Osteocyte (in vitro differentiated cells): ENCODE measurements around the gene NIP7. TPM values are rescaled to one million over a fixed set of nuclear protein-coding genes. Genes with fewer than 3 reads are reported as not detected.

Experiments
- DNase-seq: peaks from one replicate; pipeline ENCODE4 v3.0.0; 2021; ENCODE audit warnings: mixed read lengths; ENCODE audit not compliant: unreplicated experiment; ENCODE audit errors: extremely low spot score
- H3K27ac Mint-ChIP-seq: one replicate; pipeline ENCODE4 v1.8.0; 2021; ENCODE audit warnings: mild to moderate bottlenecking, mixed read lengths; ENCODE audit not compliant: unreplicated experiment
- H3K27me3 Mint-ChIP-seq: one replicate; pipeline ENCODE4 v1.8.0; 2021; ENCODE audit warnings: mixed read lengths; ENCODE audit not compliant: unreplicated experiment
- H3K36me3 Mint-ChIP-seq: one replicate; pipeline ENCODE4 v1.8.0; 2021; ENCODE audit warnings: mixed read lengths; ENCODE audit not compliant: unreplicated experiment
- H3K4me1 Mint-ChIP-seq: one replicate; pipeline ENCODE4 v1.8.0; 2021; ENCODE audit warnings: mixed read lengths; ENCODE audit not compliant: unreplicated experiment
- H3K4me3 Mint-ChIP-seq: one replicate; pipeline ENCODE4 v1.8.0; 2021; ENCODE audit warnings: mild to moderate bottlenecking, moderate library complexity, mixed read lengths; ENCODE audit not compliant: unreplicated experiment
- H3K9me3 Mint-ChIP-seq: one replicate; pipeline ENCODE4 v1.8.0; 2021; ENCODE audit warnings: mixed read lengths; ENCODE audit not compliant: unreplicated experiment
- CTCF ChIP-seq: fragments of 200-600 bp; sonication (generic); IDR thresholded peaks from 2 replicates; pipeline ENCODE4 v1.5.0; 2021; ENCODE audit warnings: antibody characterized with exemption, mild to moderate bottlenecking, moderate library complexity
- total RNA-seq: library from RNA; stranded (reverse); gene quantifications from 2 replicates; pipeline ENCODE4 v1.2.1, GENCODE V29; 2021

Gene NIP7
- total RNA-seq, 1 donor from 2014 or later: 21.1 TPM

GRCh38 chr16:69373019-69373418 is 33.4 kb downstream of the NIP7 start:
- no peaks in the 10 kb centered on the region for H3K27me3 Mint-ChIP-seq
- H3K36me3 Mint-ChIP-seq: peaks cover 36% of the 10 kb centered on the region
- H3K9me3 Mint-ChIP-seq: no peaks in the 10 kb centered on the region
- TF ChIP-seq CTCF: no peak
- H3K4me3 Mint-ChIP-seq: no peak overlapping the region
- no peak for DNase-seq
- H3K4me1 Mint-ChIP-seq: no peaks in the 10 kb centered on the region
- H3K27ac Mint-ChIP-seq: no peak overlapping the region

DNA sequence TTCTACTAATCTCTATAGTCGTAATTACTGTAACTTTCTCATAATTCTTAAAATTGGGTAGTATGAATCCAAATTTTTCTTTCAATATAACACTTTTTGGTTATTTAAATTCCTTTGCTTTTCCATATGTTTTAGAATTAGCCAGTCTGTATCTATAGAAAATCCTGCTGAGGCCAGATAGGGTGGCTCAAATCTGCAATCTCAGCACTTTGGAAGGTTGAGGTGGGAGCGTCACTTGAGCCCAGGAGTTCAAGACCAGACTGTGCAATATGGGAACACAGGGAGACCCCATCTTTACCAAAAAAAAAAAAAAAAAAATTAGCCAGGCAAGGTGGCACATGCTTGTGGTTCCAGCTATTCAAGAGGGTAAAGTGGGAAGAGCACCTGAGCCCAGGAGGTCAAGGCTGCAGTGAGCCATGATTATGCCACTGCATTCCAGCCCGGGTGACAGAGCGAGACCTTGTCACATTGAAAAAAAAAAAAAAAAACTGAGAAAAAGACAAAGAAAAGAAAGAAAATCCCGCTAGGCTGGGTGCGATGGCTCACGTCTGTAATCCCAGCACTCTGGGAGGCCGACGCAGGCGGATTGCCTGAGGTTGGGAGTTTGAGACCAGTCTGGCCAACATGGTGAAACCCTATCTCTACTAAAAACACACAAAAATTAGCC is 37.0 kb downstream of the NIP7 start:
- DNase-seq: no peak
- Mint-ChIP-seq H3K27me3 (no peaks in the 10 kb centered on the region), H3K27ac (no peak overlapping the region), H3K4me1 (no peaks in the 10 kb centered on the region), H3K9me3 (no peaks in the 10 kb centered on the region), H3K4me3 (no peak overlapping the region), H3K36me3 (peaks cover 33% of the 10 kb centered on the region)
- no peak for TF ChIP-seq CTCF

DNA sequence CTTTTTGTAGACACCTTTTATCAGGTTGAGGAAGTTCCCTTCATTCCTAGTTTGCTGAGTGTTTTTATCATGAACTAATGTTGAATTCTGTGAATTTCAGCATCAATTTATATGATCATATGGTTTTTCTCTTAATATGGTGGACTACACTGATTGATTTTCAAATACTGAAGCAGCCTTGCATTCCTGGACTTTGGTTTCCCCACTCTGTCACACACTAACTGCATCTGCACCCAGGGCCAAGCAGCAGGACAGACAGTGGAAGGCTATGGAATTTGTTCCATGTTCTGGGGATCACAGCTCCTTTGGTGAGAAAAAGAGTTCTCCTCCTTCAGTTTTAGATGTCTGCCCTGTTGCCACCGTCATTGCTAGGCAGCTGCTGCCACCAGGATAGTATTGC is 38.5 kb downstream of the NIP7 start:
- H3K4me3 Mint-ChIP-seq: no peak overlapping the region
- peaks cover 36% of the 10 kb centered on the region for H3K36me3 Mint-ChIP-seq
- H3K9me3 Mint-ChIP-seq: no peaks in the 10 kb centered on the region
- no peak for TF ChIP-seq CTCF
- H3K27ac Mint-ChIP-seq: no peak overlapping the region
- no peaks in the 10 kb centered on the region for H3K27me3 Mint-ChIP-seq
- no peak for DNase-seq
- H3K4me1 Mint-ChIP-seq: no peaks in the 10 kb centered on the region

- no peak overlapping the region for H3K27ac Mint-ChIP-seq
- H3K36me3 Mint-ChIP-seq: peaks cover 42% of the 10 kb centered on the region
Observed at GRCh38 chr16:69378760-69379159, 39.2 kb downstream of the NIP7 start.

GRCh38 chr16:69381231-69381630 is 41.7 kb downstream of the NIP7 start:
- H3K4me1 Mint-ChIP-seq: peaks cover 16% of the 10 kb centered on the region
- no peak for TF ChIP-seq CTCF

More at GRCh38 chr16:69378760-69379159, 39.2 kb downstream of the NIP7 start:
- H3K27me3 Mint-ChIP-seq: no peaks in the 10 kb centered on the region
- H3K9me3 Mint-ChIP-seq: no peaks in the 10 kb centered on the region
- no peak for TF ChIP-seq CTCF
- no peak overlapping the region for H3K4me3 Mint-ChIP-seq
- DNase-seq: no peak
- peaks cover 1% of the 10 kb centered on the region for H3K4me1 Mint-ChIP-seq

More at GRCh38 chr16:69381231-69381630, 41.7 kb downstream of the NIP7 start:
- no peaks in the 10 kb centered on the region for H3K27me3 Mint-ChIP-seq
- peaks cover 44% of the 10 kb centered on the region for H3K36me3 Mint-ChIP-seq
- no peak overlapping the region for H3K27ac Mint-ChIP-seq
- no peak overlapping the region for H3K4me3 Mint-ChIP-seq
- H3K9me3 Mint-ChIP-seq: no peaks in the 10 kb centered on the region
- DNase-seq: no peak
